HCT116 (cell line): Measurements from ENCODE around the gene SH2B3. TPM values are rescaled to one million over a fixed set of nuclear protein-coding genes. Genes with fewer than 3 reads are reported as not detected.

Source experiments
- ATAC-seq: fragments of 200-7000 bp; cut with Tn5 transposase; 2 replicates; pipeline ENCODE4 v1.9.1; 2020; ENCODE audit warnings: mild to moderate bottlenecking, moderate library complexity
- BruUV-seq: library from RNA; stranded (reverse); fragments of 400-500 nt; replicated peaks from 2 replicates; lab custom pipeline; 2021; lab: Mats Ljungman, UMichigan
- CTCF ChIA-PET: fragments of 300-600 bp; sonication (Branson Sonifier 250); formaldehyde crosslinking; loops from one replicate; lab custom pipeline; 2021; ENCODE audit warnings: antibody characterized with exemption; lab: Charles Lee
- POLR2A ChIA-PET: fragments of 300-600, 350-600 bp; sonication (Branson Sonifier 250); formaldehyde crosslinking; loops from one replicate; lab custom pipeline; 2021; ENCODE audit warnings: antibody characterized with exemption; lab: Charles Lee
- RAD21 ChIA-PET, 2 experiments: fragments of 300-600 bp; sonication (Branson Sonifier 250); formaldehyde crosslinking; loops; one replicate each; lab custom pipeline; 2023; ENCODE audit warnings: low total read pairs in 2 of 2; ENCODE audit not compliant: uncharacterized antibody in 2 of 2, unreplicated experiment in 2 of 2, low non-redundant PET in 1 of 2; lab: Charles Lee
- DNase-seq: peaks from one replicate; pipeline ENCODE4 v3.0.0-alpha.2; 2010; ENCODE audit warnings: low read depth, low spot score
- H2AFZ ChIP-seq: fragments of 200-600 bp; shearing (Covaris generic), sonication (generic); 2 replicates; pipeline ENCODE4 v1.6.1; 2017; ENCODE audit warnings: low read depth, mixed run types, mixed read lengths, antibody characterized with exemption, low read length; ENCODE audit not compliant: poor library complexity, severe bottlenecking
- H3K27ac ChIP-seq: 2 replicates; pipeline ENCODE4 v1.5.1; 2012; ENCODE audit warnings: low read depth, low read length
- H3K27me3 ChIP-seq: fragments of 200-600 bp; sonication (generic); 2 replicates; pipeline ENCODE4 v1.6.1; 2016; ENCODE audit warnings: mixed run types, low read length, mixed read lengths; ENCODE audit not compliant: insufficient read depth
- H3K36me3 ChIP-seq, 2 experiments: fragments of 200-500 bp in 1 of 2; fragments of 200-600 bp in 1 of 2; sonication (Bioruptor generic) in 1 of 2; sonication (generic) in 1 of 2; 2 replicates each; pipeline versions ENCODE4 v1.5.1 to v1.6.1; 2014 to 2016; ENCODE audit warnings: low read length in 2 of 2, inconsistent platforms in 1 of 2, mixed read lengths in 1 of 2, mixed run types in 1 of 2; ENCODE audit not compliant: insufficient read depth in 2 of 2, control insufficient read depth in 1 of 2
- H3K4me1 ChIP-seq, 2 experiments: fragments of 200-600 bp in 1 of 2; sonication (generic) in 1 of 2; 2 replicates each; pipeline versions ENCODE4 v1.5.1 to v1.6.1; 2012 to 2017; ENCODE audit warnings: low read length in 2 of 2, inconsistent platforms in 1 of 2, mild to moderate bottlenecking in 1 of 2, mixed read lengths in 1 of 2, mixed run types in 1 of 2, moderate library complexity in 1 of 2; ENCODE audit not compliant: insufficient read depth in 2 of 2, control insufficient read depth in 1 of 2
- H3K4me2 ChIP-seq: fragments of 200-600 bp; sonication (generic); 2 replicates; pipeline ENCODE4 v1.6.1; 2017; ENCODE audit warnings: mixed run types, low read length, mixed read lengths
- H3K4me3 ChIP-seq, 2 experiments: fragments of 200-600 bp in 1 of 2; sonication (generic) in 1 of 2; replicated peaks in 1 of 2; 2 replicates each; pipeline ENCODE4 v1.5.1; 2011 to 2016; ENCODE audit warnings: low read length in 2 of 2, control low read depth in 1 of 2, low read depth in 1 of 2, mild to moderate bottlenecking in 1 of 2, mixed read lengths in 1 of 2, mixed run types in 1 of 2
- H3K79me2 ChIP-seq: fragments of 200-600 bp; sonication (generic); 2 replicates; pipeline ENCODE4 v1.6.1; 2017; ENCODE audit warnings: mild to moderate bottlenecking, mixed run types, low read length, moderate library complexity, mixed read lengths; ENCODE audit not compliant: insufficient read depth
- H3K9ac ChIP-seq: fragments of 200-600 bp; sonication (generic); 2 replicates; pipeline ENCODE4 v1.6.1; 2016; ENCODE audit warnings: low read length, mixed read lengths
- H3K9me2 ChIP-seq: fragments of 200-600 bp; sonication (generic), shearing (Covaris generic); 2 replicates; pipeline ENCODE4 v1.6.1; 2017; ENCODE audit warnings: mixed run types, mild to moderate bottlenecking, moderate library complexity; ENCODE audit not compliant: insufficient read depth
- H3K9me3 ChIP-seq, 2 experiments: fragments of 200-500 bp in 1 of 2; fragments of 200-600 bp in 1 of 2; sonication (Bioruptor generic) in 1 of 2; sonication (generic) in 1 of 2; 2 replicates each; pipeline ENCODE4 v1.6.1; 2014 to 2017; ENCODE audit warnings: low read length in 2 of 2, mixed read lengths in 2 of 2, inconsistent platforms in 1 of 2, low read depth in 1 of 2, mild to moderate bottlenecking in 1 of 2, mixed run types in 1 of 2, moderate library complexity in 1 of 2; ENCODE audit not compliant: control insufficient read depth in 1 of 2, insufficient read depth in 1 of 2
- H4K20me1 ChIP-seq: fragments of 200-600 bp; sonication (generic), shearing (Covaris generic); 2 replicates; pipeline ENCODE4 v1.6.1; 2017; ENCODE audit warnings: mixed run types, mild to moderate bottlenecking, moderate library complexity; ENCODE audit not compliant: insufficient read depth
- CEBPB ChIP-seq: IDR thresholded peaks from 2 replicates; pipeline ENCODE4 v1.6.1; 2012; ENCODE audit warnings: low read depth
- EGR1 ChIP-seq: IDR thresholded peaks from 2 replicates; pipeline ENCODE4 v1.6.1; 2012; ENCODE audit warnings: low read depth
- ELF1 ChIP-seq: IDR thresholded peaks from 2 replicates; pipeline ENCODE4 v1.6.1; 2012; ENCODE audit warnings: low read depth, borderline replicate concordance
- FOSL1 ChIP-seq: IDR thresholded peaks from 2 replicates; pipeline ENCODE4 v1.6.1; 2012; ENCODE audit warnings: low read depth
- SIN3A ChIP-seq: IDR thresholded peaks from 2 replicates; pipeline ENCODE4 v1.6.1; 2012; ENCODE audit warnings: low read depth
- SP1 ChIP-seq: IDR thresholded peaks from 2 replicates; pipeline ENCODE4 v1.6.1; 2012; ENCODE audit warnings: low read depth
- SRF ChIP-seq: IDR thresholded peaks from 2 replicates; pipeline ENCODE4 v1.6.1; 2012; ENCODE audit warnings: low read depth
- TCF7L2 ChIP-seq: IDR thresholded peaks from 2 replicates; pipeline ENCODE4 v1.7.0; 2011; ENCODE audit warnings: borderline replicate concordance, inconsistent platforms; ENCODE audit not compliant: insufficient read depth, insufficient read length; ENCODE audit errors: extremely low read depth
- YY1 ChIP-seq: IDR thresholded peaks from 2 replicates; pipeline ENCODE4 v1.6.1; 2011; ENCODE audit warnings: low read length, low read depth, moderate library complexity, mild to moderate bottlenecking; ENCODE audit not compliant: insufficient replicate concordance; ENCODE audit errors: extremely low read depth
- intact Hi-C: fragments of 100-400 bp; cut with micrococcal nuclease; formaldehyde crosslinking; loops from 2 replicates; pipeline ENCODE4 v1.10.0; 2022
- total RNA-seq: library from RNA; stranded (reverse); gene quantifications from one replicate; pipeline ENCODE4 v1.2.1, GENCODE V29; 2021; ENCODE audit not compliant: unreplicated experiment
- TF ChIP-seq, protein P1 (sequence below): IDR thresholded peaks from 2 replicates; pipeline ENCODE4 v1.6.1; 2012
- TF ChIP-seq, protein P2 (sequence below): IDR thresholded peaks from 2 replicates; pipeline ENCODE4 v1.6.1; 2012; ENCODE audit warnings: low read depth
- TF ChIP-seq, protein P3 (sequence below): IDR thresholded peaks from 2 replicates; pipeline ENCODE4 v1.6.1; 2012
- TF ChIP-seq, protein P4 (sequence below), 3 experiments: fragments of 200-600 bp in 1 of 3; sonication (generic) in 1 of 3; IDR thresholded peaks in 2 of 3; conservative IDR thresholded peaks in 1 of 3; 2 replicates each; pipeline ENCODE4 v1.5.1; 2012 to 2017; ENCODE audit warnings: low read depth in 2 of 3, low read length in 2 of 3, antibody characterized with exemption in 1 of 3, borderline replicate concordance in 1 of 3, control low read depth in 1 of 3, mild to moderate bottlenecking in 1 of 3, mixed read lengths in 1 of 3, mixed run types in 1 of 3, moderate library complexity in 1 of 3; ENCODE audit not compliant: insufficient read depth in 1 of 3

Gene SH2B3
- total RNA-seq, 1 experiment from 2014 or later: 17.3 TPM

DNA sequence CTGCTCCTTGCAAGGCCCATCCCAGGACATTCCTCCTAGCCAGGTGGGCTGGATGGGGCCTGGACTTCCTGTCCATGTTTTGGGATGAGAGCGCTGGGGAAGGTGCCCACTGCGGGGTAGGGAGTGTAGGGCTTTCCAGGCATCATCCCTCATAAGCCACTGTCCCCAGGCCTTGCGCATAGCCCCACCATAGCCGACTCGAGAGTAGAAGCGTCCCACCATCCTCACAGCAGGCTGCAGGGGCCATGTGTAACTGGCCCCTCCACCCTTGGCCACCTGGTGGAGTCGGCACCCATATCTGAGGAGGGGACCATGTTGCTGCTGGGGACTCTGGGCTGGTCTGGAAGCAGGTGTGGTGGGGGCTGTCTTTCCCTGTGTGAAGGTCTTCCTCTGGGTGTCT lies 30.5 kb downstream of the SH2B3 start (continued):
- no peak for TF ChIP-seq TCF7L2
- TF ChIP-seq ELF1: no peak
- TF ChIP-seq, all 23 proteins: peak for 0

DNA sequence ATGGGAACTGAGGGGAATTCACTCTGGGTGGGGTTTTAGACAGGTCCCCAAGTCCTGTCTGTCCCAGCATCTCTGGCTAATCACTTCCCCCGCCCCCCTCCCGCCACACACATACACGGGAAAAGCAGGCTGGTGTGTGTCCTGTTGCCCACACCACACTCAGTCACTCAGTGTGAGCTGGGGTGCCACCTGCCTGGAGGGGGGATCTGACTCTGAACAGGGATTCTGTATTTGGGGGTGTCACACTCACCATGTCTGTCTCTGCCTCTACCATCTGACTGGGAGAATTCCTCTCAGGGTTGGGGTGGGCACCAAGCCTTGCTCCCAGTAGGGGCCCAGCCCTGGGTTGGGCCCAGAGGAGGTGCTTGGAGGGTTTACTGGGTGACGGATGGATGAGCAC lies 31.1 kb downstream of the SH2B3 start:
- H3K9ac ChIP-seq: no peak overlapping the region
- ChIA-PET CTCF (interaction anchor here (2.8 kb wide), 1 partner anchor 15 kb away, joined by 10 read pairs; no protein-coding TSS in a partner anchor), POLR2A (no interaction called here), RAD21 (interaction anchor here in 1 of 2 experiments (0.6 kb wide), 1 partner anchor 1755 kb away, joined by 4 read pairs; no protein-coding TSS in a partner anchor)
- H3K9me3 ChIP-seq: no peaks in the 10 kb centered on the region
- no peak for ATAC-seq
- no peaks in the 10 kb centered on the region for H3K9me2 ChIP-seq
- H3K79me2 ChIP-seq: no peaks in the 10 kb centered on the region; the same call in 1 of the 2 replicates
- no peak overlapping the region for H3K27ac ChIP-seq
- no peaks in the 10 kb centered on the region for H4K20me1 ChIP-seq
- TF ChIP-seq, protein P1, sequence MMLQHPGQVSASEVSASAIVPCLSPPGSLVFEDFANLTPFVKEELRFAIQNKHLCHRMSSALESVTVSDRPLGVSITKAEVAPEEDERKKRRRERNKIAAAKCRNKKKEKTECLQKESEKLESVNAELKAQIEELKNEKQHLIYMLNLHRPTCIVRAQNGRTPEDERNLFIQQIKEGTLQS: no peak
- TF ChIP-seq SRF (no peak), SP1 (no peak), ELF1 (no peak), YY1 (no peak), CEBPB (no peak), SIN3A (no peak), EGR1 (no peak), FOSL1 (no peak)
- TF ChIP-seq, protein P2, sequence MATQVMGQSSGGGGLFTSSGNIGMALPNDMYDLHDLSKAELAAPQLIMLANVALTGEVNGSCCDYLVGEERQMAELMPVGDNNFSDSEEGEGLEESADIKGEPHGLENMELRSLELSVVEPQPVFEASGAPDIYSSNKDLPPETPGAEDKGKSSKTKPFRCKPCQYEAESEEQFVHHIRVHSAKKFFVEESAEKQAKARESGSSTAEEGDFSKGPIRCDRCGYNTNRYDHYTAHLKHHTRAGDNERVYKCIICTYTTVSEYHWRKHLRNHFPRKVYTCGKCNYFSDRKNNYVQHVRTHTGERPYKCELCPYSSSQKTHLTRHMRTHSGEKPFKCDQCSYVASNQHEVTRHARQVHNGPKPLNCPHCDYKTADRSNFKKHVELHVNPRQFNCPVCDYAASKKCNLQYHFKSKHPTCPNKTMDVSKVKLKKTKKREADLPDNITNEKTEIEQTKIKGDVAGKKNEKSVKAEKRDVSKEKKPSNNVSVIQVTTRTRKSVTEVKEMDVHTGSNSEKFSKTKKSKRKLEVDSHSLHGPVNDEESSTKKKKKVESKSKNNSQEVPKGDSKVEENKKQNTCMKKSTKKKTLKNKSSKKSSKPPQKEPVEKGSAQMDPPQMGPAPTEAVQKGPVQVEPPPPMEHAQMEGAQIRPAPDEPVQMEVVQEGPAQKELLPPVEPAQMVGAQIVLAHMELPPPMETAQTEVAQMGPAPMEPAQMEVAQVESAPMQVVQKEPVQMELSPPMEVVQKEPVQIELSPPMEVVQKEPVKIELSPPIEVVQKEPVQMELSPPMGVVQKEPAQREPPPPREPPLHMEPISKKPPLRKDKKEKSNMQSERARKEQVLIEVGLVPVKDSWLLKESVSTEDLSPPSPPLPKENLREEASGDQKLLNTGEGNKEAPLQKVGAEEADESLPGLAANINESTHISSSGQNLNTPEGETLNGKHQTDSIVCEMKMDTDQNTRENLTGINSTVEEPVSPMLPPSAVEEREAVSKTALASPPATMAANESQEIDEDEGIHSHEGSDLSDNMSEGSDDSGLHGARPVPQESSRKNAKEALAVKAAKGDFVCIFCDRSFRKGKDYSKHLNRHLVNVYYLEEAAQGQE: no peak
- TF ChIP-seq, protein P3, sequence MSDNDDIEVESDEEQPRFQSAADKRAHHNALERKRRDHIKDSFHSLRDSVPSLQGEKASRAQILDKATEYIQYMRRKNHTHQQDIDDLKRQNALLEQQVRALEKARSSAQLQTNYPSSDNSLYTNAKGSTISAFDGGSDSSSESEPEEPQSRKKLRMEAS: no peak
- TF ChIP-seq, protein P4, sequence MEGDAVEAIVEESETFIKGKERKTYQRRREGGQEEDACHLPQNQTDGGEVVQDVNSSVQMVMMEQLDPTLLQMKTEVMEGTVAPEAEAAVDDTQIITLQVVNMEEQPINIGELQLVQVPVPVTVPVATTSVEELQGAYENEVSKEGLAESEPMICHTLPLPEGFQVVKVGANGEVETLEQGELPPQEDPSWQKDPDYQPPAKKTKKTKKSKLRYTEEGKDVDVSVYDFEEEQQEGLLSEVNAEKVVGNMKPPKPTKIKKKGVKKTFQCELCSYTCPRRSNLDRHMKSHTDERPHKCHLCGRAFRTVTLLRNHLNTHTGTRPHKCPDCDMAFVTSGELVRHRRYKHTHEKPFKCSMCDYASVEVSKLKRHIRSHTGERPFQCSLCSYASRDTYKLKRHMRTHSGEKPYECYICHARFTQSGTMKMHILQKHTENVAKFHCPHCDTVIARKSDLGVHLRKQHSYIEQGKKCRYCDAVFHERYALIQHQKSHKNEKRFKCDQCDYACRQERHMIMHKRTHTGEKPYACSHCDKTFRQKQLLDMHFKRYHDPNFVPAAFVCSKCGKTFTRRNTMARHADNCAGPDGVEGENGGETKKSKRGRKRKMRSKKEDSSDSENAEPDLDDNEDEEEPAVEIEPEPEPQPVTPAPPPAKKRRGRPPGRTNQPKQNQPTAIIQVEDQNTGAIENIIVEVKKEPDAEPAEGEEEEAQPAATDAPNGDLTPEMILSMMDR (IDR thresholded peaks at IDR 0.05 in 2 of 3, conservative IDR thresholded peaks at IDR 0.05 in 1 of 3; ENCODE audit: borderline replicate concordance in 1 of 3, insufficient read depth in 1 of 3, low read depth in 2 of 3, low read length in 2 of 3): no peak
- H3K4me1 ChIP-seq: peaks cover 0 to 19% of the 10 kb centered on the region in 2 experiments; a peak in 1 of 4 replicates
- no peak overlapping the region for H3K4me2 ChIP-seq
- intact Hi-C loops: no loop called here
- H3K36me3 ChIP-seq: no peaks in the 10 kb centered on the region
- no peaks in the 10 kb centered on the region for H3K27me3 ChIP-seq
- no peak overlapping the region for H3K4me3 ChIP-seq
- DNase-seq: no peak
- no peak overlapping the region for H2AFZ ChIP-seq
- no TSS peak for BruUV-seq
